HG02840 (cell line): ENCODE data around the gene AP4M1.

Source experiments
- ATAC-seq: cut with Tn5 transposase; IDR thresholded peaks from one replicate; pipeline ENCODE4 v1.9.1; 2021; ENCODE audit warnings: mild to moderate bottlenecking, moderate library complexity, moderate number of reproducible peaks; ENCODE audit not compliant: unreplicated experiment, low FRiP score

AP4M1 gene

GRCh38 chr7:100157069-100157333 is 55.6 kb downstream of the AP4M1 start:
- ATAC-seq = no peak

GRCh38 chr7:100157334-100158228 is 56.1 kb downstream of the AP4M1 start:
- ATAC-seq = no peak
